NCI-H2107 treated with DMSO at 0.1 percent for 48 hours (cell line): ENCODE measurements around the gene PC.
A peak's percentile ranks its signal among the peaks of the same experiment; 100 is the strongest.

Experiments used
- DNase-seq: peaks from one replicate; lab custom pipeline; 2025; ENCODE audit not compliant: unreplicated experiment; lab: John Stamatoyannopoulos, UW

PC gene

DNA sequence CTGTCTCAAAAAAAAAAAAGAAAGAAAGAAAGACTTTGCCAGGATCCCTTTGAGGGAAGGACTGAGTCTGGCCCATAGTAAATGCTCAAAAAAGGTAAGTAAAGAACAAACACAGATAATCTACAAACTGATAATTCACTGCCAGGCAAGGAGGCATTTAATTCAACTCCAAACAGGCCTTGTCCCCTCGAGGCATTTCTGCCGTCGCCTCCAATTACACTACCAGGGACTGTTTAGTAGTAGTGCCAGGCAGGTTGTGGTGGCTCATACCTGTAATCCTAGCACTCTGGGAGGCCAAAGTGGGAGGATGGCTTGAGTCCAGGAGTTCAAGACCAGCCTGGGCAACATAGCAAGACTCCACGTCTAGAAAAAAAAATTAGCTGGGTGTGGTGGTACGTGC lies 43.7 kb downstream of the PC start:
- DNase-seq: no peak

DNA sequence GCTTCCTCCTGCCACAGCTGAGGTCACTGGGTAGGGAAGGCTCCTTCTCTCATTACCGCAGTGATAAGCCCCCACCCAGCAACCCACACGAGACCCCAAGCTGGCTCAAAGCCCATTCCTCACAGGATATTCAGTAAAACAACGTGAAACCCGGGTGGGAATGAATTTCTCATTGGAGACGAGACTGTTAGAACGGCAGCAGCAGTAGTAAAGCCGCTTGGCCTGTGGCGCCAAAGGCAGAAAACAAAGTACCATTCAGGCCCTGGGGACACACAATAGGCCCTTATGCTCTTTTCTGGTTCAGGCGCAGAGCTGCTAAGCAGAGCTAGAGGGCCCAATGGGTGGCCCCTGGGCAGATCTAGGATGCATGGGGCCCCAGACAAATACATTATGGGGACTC lies 45.3 kb downstream of the PC start:
- no peak for DNase-seq

DNA sequence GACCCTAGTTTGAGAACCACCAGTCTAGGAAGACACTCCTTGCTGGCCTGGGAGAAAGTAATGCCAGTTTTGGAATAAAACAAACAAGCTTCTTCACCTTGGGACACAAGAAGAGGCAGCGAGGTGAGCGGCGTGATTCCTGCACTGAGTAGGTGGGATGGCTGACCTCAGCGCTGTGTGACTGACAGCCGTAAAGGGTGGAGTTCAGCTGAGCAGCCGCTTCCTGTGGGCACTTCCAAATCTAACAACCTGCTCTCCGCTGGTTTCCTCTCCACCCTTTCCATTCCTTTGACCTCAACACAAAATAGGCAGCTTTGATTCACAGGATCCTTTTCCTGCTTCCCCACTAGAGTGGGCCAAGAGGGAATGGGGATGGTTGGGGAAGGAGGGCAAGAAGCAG lies 45.8 kb downstream of the PC start:
- no peak for DNase-seq

DNA sequence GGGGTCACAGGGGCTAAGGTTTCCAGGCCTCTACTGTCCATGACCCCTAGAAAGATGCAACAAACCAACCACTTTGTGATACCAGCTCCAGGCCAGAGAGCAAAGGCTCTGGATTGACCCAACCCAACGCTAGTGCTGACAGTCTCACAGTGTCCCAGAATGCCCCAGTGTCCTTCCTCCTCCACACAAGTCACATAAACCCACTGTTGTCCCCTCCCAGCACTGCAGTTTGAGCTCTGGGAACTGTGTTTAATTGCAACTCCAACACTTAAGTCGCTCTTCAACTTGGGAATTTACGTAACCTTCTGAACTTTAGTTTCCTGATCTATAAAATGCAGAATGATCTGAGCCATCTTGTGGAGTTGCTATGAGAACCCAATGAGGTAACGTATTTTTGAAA lies 47.5 kb downstream of the PC start:
- DNase-seq: no peak

DNA sequence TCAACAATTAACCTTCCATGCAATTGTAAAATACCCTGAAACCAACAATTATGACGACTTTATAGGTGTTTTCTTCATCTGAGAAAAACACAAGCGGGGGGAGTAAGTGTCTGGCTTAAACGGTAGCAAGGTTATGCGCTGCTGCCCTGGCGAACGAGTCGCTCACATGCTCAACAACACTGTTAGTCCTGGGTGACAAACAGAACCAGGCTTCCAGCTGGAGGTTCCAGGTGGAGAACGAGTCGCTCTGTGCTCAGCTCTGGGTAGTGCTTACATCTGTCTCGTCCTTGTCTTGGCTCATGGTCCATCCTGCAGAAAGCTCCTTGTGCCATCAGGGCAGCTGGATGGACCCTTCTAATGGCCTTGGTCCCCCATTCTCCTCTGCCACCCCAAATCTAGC lies 48.2 kb downstream of the PC start:
- DNase-seq: no peak

DNA sequence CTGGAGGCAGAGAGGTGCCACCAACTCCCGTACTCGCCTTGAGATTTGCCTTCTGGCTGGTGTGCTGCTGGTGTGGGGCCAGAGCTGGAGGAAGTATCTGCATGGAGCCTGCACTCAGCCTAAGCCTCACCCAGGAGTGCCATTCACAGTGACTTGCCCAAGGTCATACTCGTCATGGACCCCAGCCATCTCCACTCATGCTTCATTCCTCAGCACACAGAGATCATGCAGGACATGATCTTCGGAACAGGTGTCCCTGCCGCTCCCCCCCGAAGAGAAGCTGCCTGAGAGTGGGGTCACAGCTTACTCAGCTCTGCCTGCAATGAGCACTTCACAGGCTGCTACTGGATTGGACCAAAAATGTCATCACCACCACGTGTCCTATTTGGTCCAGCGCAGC lies 49.0 kb downstream of the PC start:
- DNase-seq: no peak

DNA sequence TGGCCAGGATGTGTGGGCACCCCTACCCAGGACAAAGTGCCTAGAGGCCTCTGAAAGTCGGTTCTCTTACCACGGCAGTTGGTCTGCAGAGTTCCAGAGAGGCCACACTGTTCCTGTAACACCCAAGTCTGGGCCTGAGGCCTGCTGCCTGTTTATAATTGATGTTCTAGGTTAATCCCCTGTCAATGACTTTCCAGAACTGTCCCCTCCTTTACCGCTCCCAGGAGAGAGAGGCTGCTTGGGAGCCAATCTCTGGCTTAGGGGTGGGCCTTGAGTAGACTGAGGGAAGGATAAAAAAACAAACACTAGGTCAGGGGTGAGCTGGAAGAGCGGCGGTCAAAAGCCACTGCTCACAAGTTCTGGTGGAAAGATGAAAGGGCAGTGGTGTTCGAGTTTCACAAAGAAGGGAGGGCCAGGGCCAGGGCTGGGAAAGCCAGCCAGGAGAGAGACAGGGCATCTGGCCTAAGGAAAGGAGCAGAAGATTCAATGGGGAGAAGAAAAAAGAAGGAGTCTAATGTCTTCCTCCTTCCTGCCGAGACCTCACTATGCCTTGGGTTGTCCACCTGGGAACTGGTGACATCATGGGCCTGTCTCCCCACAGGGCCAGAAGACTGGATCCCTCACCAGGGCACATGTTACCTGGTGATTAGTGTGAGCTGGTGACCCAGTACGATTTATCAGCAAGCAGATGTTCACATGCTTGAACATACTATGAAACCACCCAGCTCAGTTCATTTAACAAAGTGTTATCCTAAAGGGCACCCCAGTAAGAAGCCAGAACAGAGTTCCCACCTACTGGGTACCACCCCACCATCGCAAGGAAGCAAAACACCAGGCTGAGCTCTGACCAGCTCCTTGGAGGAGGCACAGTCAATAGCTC lies 50.2 kb downstream of the PC start:
- no peak for DNase-seq

DNA sequence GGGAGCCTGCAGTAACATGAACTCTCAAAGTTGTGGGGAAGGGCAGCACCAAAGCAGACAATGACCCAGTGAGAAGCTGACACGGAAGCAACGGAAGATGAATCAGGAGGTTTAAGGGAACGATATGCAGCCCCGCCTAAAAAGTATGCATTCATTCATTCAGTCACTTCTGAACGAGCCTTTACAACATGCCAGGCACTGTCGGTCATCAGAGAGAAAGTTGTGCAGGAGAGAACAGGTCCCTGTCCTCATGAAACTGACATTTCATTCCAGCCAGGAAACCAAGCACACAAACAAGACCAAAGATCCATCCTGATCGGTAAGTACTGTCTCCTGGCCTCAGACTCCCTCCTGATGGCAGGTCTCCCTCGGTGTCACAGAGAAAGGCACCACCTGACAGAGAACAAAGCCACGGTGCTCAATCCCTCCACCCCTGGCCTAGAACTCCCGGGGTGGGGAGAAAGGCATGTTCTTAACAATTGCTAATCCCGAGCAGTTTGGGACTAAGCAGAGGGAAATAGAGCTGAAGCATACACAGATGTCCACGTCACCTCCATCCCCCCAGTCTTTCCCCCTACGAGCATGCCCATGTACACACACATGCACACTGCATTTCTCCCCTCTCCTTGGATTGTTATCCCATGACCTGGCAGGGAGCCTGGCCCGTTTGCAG lies 52.0 kb downstream of the PC start:
- no peak for DNase-seq

DNA sequence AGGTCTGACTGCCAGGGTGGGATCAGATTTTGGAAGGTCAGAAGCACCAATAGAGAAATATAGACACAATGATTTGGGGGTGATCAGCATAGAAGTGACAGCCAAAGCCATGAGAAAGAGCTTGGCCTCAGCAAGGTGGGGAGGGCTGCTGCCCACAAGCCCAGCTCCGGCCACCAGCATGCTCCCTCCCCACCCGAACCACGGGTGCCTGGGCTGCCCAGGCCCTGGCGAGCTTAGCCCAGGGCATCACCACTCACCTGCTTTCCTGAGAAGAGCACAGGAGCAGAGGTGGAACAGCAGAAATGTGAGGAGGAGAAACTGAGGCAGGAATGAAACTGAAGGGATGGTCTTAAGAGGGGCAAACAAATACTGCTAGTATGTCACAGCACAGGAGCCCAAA lies 52.6 kb downstream of the PC start:
- no peak for DNase-seq

DNA sequence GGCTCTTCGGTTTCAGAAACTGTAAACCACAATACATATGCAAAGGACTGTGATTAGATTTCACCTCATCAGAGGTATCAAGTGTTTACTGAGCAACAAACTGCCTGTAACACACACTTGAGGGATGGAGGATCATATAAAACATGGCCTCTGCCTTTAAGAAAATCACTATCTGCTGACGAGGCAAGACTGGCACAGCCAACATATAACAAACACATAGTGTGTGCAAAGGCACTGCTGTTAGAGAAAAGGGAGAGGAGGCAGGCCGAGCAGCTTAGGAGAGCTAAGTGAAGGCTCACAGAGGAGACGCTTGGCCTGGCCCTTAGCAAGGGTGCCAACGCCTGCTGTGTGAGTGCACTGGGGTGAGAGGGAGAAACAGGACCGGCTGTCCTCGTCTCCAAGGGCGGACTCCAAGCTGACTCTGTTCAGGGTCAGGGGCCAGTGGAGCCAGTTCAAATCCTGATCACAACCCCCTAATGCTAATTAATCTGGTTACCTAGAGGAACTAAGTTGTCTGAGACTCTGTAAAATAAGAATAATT lies 53.1 kb downstream of the PC start:
- DNase-seq: peak; percentile 77

DNA sequence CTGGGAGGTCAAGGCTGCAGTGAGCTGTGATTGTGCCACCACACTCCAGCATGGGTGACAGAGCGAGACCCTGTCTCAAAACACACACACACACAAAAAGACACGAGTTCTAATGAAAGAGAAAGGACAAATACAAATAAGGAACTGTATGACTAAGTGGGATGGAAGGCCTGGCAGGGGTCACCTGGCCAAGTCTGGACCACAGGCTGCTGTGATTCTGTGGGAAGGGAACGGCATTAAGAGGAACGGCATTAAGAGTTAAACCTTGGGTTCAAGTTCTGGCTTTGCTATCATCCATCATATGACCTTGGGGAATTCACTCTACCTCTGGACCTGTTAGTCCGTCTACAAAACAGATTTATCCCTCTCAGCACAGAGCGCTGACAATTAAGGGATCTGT lies 53.6 kb downstream of the PC start:
- DNase-seq: no peak

DNA sequence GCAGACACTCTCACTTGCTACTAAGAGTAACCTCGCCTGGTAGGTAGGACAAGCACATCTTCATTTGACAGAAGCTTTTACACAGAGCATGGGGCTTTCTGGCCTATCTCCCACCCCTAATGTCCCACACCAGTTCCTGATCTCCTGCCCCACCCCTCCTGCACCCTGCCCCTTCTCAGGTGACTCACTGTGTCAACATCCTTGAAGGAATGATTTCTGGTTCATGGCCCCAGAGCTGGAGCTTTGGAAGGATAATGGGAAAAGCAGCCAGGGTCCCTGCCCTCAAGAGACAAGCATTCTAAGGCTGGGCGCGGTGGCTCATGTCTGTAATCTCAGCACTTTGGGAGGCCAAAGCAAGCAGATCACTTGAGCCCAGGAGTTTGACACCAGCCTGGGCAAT lies 54.1 kb downstream of the PC start:
- DNase-seq: no peak

DNA sequence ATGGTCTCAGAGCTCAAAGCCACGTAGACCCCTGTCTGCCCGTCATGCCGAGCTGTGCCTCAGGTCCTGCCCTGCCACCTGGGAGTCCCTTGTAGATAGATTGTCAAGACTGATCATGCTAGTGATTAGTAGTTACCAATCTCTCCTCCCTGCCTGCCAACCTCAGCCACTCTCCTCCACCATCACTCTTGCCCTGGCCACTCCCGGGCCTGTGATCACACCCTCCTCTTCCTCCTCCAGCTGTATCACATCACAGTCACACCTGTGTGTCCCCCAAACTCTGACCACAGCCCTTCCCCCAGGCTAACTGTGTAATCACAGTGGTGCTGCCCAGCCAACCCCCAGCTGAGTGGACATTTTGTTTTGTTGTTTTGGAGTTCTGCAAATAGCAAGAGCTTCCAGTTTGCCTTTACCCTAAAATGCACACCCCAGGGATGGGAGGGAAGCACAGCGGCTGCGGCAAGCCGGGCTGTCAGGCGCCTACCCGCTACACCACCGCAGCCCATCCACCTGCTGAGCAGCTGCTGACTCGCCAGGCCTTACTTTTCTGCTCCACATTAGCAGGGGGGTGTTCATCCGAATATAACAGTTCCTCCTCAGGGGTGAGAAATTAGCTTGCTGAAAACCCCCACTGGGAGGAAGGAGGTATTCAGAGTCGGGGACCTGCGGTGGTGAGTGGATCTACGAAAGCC lies 55.6 kb downstream of the PC start:
- peak; percentile 37 for DNase-seq

DNA sequence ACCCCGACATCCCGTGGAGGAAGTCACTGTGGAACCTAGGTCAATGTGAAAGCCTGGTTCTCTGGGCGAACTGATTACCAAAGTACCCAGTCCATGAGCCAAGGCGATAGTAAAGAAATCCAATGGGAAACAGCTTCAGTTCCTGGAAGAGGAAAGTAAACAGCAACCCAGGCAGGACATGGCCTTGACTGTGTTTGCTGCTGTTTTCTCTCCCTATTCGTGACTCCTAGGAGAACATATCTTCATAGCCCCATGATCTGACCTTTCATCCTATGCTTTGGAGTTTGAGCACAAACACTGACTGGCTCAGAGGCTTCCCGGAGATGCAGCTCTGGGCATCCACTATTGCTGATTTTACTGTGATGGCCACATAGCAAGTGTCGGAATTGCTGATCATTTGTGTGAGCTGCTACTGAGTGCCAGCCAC lies 56.2 kb downstream of the PC start:
- no peak for DNase-seq

DNA sequence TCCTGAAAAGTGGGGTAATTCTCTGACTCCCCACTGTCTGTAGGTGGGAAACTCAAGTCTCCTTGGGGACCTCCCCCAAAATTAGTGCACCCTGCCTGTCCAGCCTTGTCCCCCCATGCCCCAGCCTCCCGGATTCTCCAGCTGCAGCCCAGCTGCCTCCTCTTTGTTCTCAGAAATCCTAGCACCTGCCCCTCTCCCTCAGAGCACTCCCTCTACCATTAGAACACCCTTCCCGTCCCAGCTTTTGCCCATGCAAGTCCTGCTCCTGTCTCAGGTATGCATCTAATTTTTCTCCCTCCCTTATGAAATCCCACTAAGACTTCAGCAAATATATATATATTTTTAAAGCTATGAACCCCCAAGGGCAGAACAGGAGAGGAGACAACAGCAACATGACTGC lies 64.0 kb downstream of the PC start:
- DNase-seq: peak; percentile 63

DNA sequence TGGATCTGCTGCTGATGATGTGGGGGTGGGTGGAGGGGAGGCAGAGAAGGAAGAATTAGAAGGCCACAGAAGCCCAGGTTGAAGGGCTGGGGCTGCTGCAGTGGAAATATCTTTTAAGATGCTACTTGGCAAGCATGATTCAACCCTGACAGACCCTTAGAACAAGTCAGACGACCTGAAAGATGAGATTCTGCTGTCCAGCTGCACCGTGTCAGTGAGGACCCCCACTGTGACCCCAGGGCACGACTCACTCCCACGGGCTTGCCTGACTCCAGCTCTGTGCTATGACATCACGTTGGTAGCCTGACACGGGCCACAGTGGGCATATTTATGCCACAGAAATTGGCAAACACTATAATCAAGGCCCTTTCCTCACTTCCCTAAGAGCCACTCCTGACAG lies 65.3 kb downstream of the PC start:
- no peak for DNase-seq

DNA sequence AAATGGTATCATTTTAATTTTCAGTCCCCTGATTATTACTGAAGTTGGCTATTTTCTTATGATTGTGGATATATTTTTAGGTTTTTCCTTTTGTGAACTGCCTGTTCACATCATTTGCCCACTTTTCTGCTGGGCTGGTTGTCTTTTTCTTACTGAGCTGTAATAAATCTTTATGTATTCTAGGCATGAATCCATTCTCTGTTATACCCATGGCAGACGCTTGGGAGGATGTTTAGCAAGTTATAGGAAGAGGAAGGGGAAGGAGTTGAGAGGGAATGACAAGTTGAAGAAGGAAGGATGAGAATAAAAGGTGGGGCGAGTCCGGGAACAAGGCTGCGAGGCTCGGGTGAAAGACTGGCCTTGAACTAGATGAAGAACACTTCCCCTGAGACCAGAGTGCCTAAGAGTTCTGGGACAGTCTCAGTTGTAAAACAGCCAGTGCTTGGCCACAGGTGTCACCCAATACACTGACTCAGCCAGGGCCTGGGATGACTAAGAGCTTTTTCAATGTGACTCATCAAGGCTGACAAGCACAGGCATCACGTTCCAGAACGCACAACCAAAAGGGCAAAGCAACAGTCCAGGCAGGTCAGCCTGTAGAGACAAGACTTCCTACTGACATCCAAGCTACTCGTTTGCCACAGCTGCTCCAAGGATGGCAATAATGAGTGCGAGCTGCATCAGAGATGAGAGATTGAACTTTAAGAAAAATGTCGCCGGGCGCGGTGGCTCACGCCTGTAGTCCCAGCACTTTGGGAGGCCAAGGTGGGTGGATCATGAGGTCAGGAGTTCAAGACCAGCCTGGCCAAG lies 66.1 kb downstream of the PC start:
- no peak for DNase-seq

DNA sequence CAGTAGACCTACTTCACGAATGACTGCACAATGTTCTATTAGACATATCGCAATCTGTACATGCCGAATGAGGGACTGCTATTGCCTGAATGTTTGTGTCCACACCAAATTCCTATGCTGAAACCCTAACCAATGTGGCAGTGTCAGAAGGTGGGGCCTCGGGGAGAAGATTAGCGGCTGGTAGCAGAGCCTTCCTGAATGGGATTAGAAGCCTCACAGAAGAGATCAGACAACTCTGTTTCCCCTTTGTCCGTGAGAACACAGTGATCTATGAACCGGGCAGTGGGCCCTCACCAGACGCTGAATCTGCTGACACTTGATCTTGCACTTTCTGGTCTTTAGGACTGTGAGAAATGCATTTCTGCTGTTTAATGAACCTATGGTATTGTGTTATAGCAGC lies 68.2 kb downstream of the PC start:
- no peak for DNase-seq

DNA sequence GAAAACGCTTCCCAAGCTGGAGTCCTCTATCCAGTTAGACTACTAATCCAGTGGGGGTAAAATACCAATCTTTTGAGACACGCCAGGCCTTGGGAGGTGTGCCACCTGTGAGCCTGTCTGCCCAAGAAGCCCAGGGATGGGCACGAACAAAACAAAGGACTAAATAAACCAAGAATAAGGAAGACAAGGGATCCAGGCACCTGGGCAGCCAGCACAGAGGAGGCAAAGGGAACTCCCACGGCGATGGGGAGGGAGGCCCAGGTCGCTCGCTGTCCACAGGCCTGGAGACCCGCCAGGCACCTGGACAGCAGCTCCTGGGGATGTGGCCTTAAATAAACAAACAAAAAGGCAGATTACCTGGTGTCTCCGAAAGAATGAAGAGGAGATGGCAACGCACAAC lies 69.9 kb downstream of the PC start:
- no peak for DNase-seq

DNA sequence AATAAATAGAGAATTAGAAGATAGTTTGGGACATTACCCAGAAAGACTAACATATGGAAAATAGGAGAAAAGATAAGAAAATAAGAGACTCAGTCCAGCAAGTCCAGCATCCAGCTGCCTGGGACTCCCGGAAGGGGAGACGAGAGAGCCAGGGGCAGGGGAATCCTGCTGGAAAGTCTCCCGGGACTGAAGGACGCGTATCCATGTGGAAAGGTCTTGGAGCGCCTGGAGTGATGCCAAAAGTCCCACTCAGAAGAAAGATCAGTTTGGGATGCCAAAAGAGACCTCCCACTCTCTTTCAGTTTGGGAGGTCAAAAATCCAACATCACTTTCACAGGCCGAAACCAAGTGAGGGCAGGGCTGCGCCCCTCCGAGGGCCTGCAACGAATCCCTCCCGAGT lies 70.7 kb downstream of the PC start:
- no peak for DNase-seq

DNA sequence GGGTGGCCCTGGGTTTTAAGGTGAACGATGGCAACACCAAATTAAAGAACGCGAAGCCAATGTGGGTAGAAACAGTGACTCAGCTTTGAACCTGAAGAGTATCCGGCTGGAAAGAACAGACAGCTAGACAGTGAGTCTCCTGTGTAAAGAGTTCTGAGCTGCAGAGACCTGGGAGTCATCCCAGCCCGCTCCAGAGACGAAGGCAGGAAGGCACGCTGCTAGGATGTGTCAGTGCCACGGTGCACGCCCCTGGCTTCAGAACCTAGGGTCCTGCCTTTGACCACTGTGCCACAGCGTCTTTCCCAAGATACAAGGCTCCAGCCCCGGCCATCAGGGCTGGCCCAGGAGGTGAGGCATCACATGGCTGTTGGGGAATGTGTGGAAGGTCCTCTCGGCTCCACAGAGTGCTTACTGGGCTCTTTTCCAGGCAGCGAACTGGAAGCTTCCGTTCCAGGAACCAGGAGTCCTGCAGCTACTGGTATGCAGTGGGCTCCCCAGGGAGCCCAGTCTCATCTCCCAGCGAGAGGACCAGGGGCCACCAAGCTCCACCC lies 71.4 kb downstream of the PC start:
- DNase-seq: no peak
